Lower lobe of right lung (tissue), 2 donors: ENCODE measurements around the gene RMP24.
"Not testable (repeated sequence)": the region's sequence is repeated elsewhere in the genome, so short reads cannot be mapped to it uniquely, and the experiment has no call there.

ENCODE experiments used
- ATAC-seq, 2 donors: fragments of 200-7000 bp; cut with Tn5 transposase; one replicate each; pipeline ENCODE4 v1.9.1; 2020 to 2022; ENCODE audit warnings: mild to moderate bottlenecking in 2 of 2, moderate library complexity in 2 of 2
- DNase-seq: peaks from one replicate; pipeline ENCODE4 v3.0.0-alpha.2; 2020
- H3K27ac ChIP-seq: fragments of 200-600 bp; one replicate; pipeline ENCODE4 v1.8.0; 2022
- H3K27me3 ChIP-seq: fragments of 200-600 bp; one replicate; pipeline ENCODE4 v1.8.0; 2022; ENCODE audit warnings: low read depth
- H3K36me3 ChIP-seq: fragments of 200-600 bp; one replicate; pipeline ENCODE4 v1.8.0; 2022; ENCODE audit warnings: mild to moderate bottlenecking
- H3K4me1 ChIP-seq: fragments of 200-600 bp; one replicate; pipeline ENCODE4 v1.8.0; 2022
- H3K4me3 ChIP-seq: fragments of 200-600 bp; one replicate; pipeline ENCODE4 v1.8.0; 2022; ENCODE audit warnings: mild to moderate bottlenecking
- H3K9me3 ChIP-seq: fragments of 200-600 bp; one replicate; pipeline ENCODE4 v1.8.0; 2022
- intact Hi-C: fragments of 100-400 bp; cut with DNase I; formaldehyde crosslinking; loops from one replicate; pipeline ENCODE4 v1.11.0; 2022
- TF ChIP-seq, protein P1 (sequence below): fragments of 200-600 bp; IDR thresholded peaks from one replicate; pipeline ENCODE4 v1.8.0; 2022; ENCODE audit warnings: antibody characterized with exemption, mild to moderate bottlenecking
- donor health status: DM: no; HTN: yes; CAD: no; lungs with severe emphysema.

Gene RMP24

DNA sequence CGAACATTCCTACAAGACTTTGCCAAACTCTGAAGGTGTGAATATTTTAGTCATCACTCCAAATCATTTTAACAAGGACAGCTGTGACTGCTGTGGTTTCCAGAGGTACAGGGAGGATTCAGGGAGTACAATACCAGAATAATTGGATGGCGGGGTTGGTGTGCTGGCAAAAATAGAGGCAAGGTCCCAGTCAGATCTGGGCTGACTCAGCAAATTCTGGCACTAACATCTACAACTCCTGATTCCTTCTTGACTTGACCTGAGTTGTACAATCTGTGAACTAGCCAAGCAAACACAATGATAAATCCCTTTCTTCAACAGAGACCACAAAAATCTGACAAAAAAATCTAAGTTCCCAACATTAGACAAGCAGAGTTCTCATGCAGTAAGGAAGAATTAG, 40.4 kb downstream of the RMP24 start:
- Histone ChIP-seq H3K4me3 (no peak overlapping the region), H3K9me3 (no peaks in the 10 kb centered on the region), H3K27me3 (no peaks in the 10 kb centered on the region), H3K27ac (no peak overlapping the region), H3K4me1 (no peaks in the 10 kb centered on the region), H3K36me3 (no peaks in the 10 kb centered on the region)
- TF ChIP-seq, protein P1, sequence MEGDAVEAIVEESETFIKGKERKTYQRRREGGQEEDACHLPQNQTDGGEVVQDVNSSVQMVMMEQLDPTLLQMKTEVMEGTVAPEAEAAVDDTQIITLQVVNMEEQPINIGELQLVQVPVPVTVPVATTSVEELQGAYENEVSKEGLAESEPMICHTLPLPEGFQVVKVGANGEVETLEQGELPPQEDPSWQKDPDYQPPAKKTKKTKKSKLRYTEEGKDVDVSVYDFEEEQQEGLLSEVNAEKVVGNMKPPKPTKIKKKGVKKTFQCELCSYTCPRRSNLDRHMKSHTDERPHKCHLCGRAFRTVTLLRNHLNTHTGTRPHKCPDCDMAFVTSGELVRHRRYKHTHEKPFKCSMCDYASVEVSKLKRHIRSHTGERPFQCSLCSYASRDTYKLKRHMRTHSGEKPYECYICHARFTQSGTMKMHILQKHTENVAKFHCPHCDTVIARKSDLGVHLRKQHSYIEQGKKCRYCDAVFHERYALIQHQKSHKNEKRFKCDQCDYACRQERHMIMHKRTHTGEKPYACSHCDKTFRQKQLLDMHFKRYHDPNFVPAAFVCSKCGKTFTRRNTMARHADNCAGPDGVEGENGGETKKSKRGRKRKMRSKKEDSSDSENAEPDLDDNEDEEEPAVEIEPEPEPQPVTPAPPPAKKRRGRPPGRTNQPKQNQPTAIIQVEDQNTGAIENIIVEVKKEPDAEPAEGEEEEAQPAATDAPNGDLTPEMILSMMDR: no peak
- DNase-seq (no peak), ATAC-seq (no peak)
- intact Hi-C loops: loop anchor here (10.0 kb wide), 1 partner anchor 272 kb away; no protein-coding TSS in a partner anchor

DNA sequence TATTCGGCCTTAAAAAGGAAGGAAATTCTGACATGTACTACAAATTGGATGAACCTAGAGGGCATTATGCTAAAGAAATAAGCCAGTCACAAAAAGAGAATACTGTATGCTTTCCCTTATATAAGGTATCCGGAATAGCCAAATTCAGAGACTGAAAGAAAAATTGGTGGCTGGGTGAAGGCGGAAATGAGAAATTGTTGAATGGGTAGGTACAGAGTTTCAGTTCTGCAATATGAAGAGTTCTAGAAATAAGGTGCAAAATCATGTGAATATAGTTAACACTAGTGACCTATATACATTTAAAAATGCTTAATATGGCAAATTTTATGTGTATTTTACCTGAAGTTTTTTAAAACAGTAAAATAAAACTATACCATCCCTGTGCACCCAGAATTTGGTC, 43.1 kb downstream of the RMP24 start:
- DNase-seq (no peak), ATAC-seq (no peak)
- Histone ChIP-seq H3K36me3 (no peaks in the 10 kb centered on the region), H3K27me3 (no peaks in the 10 kb centered on the region), H3K9me3 (no peaks in the 10 kb centered on the region), H3K4me3 (no peak overlapping the region), H3K27ac (no peak overlapping the region), H3K4me1 (no peaks in the 10 kb centered on the region)
- intact Hi-C loops: loop anchor here (10.0 kb wide), 1 partner anchor 269 kb away; no protein-coding TSS in a partner anchor
- TF ChIP-seq, protein P1: no peak

DNA sequence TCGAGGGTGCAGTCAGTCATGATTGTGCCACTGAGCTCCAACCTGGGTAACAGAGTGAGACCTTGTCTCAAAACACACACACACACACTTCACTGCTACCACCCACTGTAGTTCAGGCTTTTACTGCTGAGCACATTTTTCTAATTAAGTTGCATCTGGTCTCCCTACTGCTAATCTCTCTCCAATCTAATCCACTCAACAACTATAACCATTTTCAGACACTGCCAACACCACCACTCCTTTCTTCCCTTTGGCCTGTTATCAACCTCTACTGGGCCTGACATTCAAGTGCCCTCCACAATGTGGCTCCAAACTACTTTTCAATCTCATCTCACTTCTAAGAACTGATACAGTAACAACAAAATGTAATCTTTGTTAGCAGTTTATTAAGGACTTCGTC, 44.8 kb downstream of the RMP24 start:
- H3K27me3 ChIP-seq: no peaks in the 10 kb centered on the region
- DNase-seq: no peak
- H3K27ac ChIP-seq: no peak overlapping the region
- no peak overlapping the region for H3K4me3 ChIP-seq
- H3K9me3 ChIP-seq: no peaks in the 10 kb centered on the region
- no peaks in the 10 kb centered on the region for H3K36me3 ChIP-seq
- no peaks in the 10 kb centered on the region for H3K4me1 ChIP-seq
- TF ChIP-seq, protein P1: no peak
- intact Hi-C loops: loop anchor here (10.0 kb wide), 1 partner anchor 268 kb away; no protein-coding TSS in a partner anchor
- no peak for ATAC-seq

DNA sequence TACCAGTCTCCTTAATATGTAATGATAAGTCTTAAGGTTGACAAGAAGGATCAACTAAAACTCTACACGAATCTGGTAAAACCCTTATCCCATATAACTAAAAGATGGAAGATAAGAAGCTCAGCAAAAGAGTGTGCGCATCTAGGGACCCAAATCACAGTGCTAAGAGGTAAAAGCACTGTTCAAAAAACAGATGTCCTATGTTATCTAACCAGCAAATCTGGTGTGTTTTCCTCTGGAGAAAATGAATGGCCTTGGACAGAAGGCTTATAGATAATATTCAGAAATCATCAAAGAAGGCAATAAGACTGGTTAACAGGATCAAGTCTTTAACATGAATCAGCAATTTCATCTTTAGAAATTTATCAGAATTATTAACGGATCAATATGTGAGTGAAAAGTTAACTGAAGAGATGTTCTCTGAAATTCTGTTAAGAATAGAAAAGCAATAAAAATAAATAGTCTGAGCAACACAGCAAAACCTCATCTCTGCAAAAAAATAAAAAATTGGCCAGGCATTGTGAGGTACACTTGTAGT, 47.8 kb downstream of the RMP24 start:
- H3K27me3 ChIP-seq: no peaks in the 10 kb centered on the region
- no peak for ATAC-seq
- H3K36me3 ChIP-seq: peaks cover 4% of the 10 kb centered on the region
- no peaks in the 10 kb centered on the region for H3K9me3 ChIP-seq
- H3K4me3 ChIP-seq: no peak overlapping the region
- intact Hi-C loops: no loop called here
- TF ChIP-seq, protein P1: no peak
- H3K27ac ChIP-seq: no peak overlapping the region
- DNase-seq: no peak
- H3K4me1 ChIP-seq: no peaks in the 10 kb centered on the region

DNA sequence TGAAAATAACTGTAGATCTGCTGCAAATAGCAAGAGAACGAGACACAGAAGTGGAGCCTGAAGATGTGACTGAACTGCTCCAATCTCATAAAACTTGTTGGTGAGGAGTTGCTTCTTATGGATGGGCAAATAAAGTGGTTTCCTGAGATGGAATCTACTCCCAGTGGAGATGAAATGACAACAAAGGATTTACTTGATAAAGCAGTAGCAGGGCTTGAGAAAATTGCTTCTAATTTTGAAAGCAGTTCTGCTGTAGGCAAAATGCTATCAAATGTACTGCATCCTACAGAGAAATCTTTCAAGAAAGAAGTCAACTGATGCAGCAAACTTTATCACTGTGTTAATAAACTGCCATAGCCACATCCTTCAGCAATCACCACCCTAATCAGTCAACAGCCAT, 50.9 kb downstream of the RMP24 start:
- no peak for DNase-seq
- Histone ChIP-seq H3K4me3 (no peak overlapping the region), H3K9me3 (no peaks in the 10 kb centered on the region), H3K36me3 (peaks cover 26% of the 10 kb centered on the region), H3K27me3 (no peaks in the 10 kb centered on the region), H3K27ac (no peak overlapping the region), H3K4me1 (no peaks in the 10 kb centered on the region)
- TF ChIP-seq, protein P1: no peak
- intact Hi-C loops: no loop called here
- no peak for ATAC-seq

DNA sequence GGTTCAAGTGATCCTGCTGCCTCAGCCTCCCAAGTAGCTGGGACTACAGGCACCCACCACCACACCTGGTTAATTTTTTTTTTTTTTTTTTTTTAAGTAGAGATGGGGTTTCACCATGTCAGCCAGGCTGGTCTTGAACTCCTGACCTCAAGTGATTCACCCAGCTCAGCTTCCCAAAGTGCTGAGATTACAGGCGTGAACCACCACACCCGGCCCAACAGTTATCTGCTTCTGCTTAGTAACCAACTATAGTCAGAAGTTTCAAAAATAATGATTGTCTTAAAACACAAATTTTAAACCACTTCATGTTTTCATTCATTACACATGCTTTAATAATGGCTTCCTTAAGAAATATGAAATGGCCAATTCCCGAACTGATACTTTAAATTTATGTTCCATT, 51.8 kb downstream of the RMP24 start:
- DNase-seq, H3K4me1 ChIP-seq, intact Hi-C loops, H3K4me3 ChIP-seq, ATAC-seq, H3K27me3 ChIP-seq, H3K9me3 ChIP-seq, H3K27ac ChIP-seq: not testable (repeated sequence)
- peaks cover 35% of the 10 kb centered on the region for H3K36me3 ChIP-seq
